Activated gamma-delta T cell (primary cell): ENCODE measurements around the gene EXOSC1.
"Not testable (repeated sequence)": the region's sequence is repeated elsewhere in the genome, so short reads cannot be mapped to it uniquely, and the experiment has no call there.

Experiments
- DNase-seq: peaks from one replicate; lab custom pipeline; 2025; lab: John Stamatoyannopoulos, UW
- total RNA-seq, 2 donors: gene quantifications; one replicate each; lab custom pipeline; 2026; lab: John Stamatoyannopoulos, UW

Gene EXOSC1
- total RNA-seq, result 42.2 to 45.6 reads per million in 2 donors

- peak; percentile 69 for DNase-seq
Measured at GRCh38 chr10:97445722-97446639, at the start of gene EXOSC1, which contains the start of gene ZDHHC16. EXOSC1 (minus strand) TSS chr10:97446006; CDS start chr10:97445985, 21 bp downstream. ZDHHC16 (plus strand) TSS chr10:97446175; CDS start chr10:97451676, 5,501 bp downstream.

DNA sequence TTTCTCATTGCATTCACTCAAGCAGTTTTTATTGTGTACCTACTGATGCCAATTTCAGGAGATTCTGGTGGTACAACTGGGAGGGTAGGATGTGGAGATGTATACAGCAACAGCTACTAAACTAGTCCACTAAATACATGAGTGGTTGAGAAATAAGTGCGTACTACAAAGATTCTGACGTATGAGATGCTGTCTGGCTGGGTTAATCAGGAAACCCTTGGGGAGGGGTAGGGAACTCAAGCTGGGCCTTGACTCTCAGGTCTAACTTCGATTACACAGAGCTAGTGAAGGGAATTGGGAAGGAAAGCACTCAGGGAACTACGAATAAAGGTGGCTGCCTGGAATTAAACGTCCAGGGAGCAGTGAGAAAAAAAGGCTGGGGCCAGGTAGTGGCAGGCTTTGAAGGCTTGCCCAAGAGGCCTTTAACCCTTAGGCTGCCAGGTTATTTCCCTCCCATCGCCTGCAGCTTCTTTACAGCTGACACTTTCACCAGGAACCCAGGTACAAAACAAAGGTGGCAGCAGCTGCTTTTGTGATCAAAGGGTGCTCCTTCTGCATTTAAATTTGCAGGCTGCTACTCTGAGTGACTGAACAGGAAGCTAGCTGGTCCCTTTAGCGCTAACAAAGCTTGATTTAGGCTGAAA lies 49.2 kb upstream of the EXOSC1 start:
- no peak for DNase-seq

GRCh38 chr10:97494151-97494550 lies 48.3 kb upstream of the EXOSC1 start:
- no peak for DNase-seq

DNA sequence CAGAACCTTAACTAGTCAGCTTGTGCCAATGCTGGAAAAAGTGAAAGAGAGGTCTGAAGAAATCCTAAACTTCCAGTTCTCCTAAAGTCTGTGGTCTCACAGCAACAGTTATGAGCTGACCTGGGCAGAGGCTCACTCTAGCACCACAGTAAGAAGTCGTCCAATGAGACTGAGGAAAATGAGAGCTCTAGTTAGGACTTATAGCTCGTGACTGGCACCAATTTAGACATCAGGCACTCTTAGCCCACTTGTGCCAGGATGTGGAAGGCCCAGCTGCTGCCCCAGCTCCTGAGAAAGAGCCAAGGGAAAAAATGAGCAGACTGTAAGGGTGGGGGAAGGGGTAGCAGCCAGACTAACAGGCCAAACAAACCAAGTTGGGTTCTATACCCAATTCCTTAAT lies 44.8 kb upstream of the EXOSC1 start:
- no peak for DNase-seq

- no peak for DNase-seq
Measured at GRCh38 chr10:97485647-97486281, 40.0 kb upstream of the EXOSC1 start.

- no peak for DNase-seq
Measured at GRCh38 chr10:97483921-97484320, 38.1 kb upstream of the EXOSC1 start.

- no peak for DNase-seq
Measured at GRCh38 chr10:97483506-97483905, 37.7 kb upstream of the EXOSC1 start.

GRCh38 chr10:97482381-97482780 lies 36.6 kb upstream of the EXOSC1 start:
- DNase-seq, result no peak

- DNase-seq, result no peak
Measured at GRCh38 chr10:97481071-97481470, 35.3 kb upstream of the EXOSC1 start.

DNA sequence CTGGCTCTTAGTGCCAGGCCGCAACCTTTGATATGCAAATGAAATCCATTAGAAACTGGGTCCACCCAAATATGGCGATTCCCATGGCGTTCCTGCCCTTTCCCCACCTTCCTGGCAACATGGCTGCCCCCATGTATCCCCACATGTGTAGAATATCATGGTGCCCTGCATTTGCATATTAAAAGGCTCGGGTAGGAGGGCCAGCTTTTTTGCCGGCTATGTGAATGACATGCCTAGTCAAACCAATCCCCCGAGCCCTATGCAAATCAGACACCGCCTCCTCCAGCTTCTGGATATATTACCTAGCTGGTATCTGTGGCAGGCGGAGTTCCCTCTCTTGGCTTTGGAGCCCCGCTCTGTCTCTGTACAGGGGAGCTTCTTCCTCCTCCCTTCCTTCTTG lies 34.1 kb upstream of the EXOSC1 start:
- DNase-seq, result no peak

- DNase-seq, result not testable (repeated sequence)
Measured at GRCh38 chr10:97479410-97479809, 33.6 kb upstream of the EXOSC1 start.

DNA sequence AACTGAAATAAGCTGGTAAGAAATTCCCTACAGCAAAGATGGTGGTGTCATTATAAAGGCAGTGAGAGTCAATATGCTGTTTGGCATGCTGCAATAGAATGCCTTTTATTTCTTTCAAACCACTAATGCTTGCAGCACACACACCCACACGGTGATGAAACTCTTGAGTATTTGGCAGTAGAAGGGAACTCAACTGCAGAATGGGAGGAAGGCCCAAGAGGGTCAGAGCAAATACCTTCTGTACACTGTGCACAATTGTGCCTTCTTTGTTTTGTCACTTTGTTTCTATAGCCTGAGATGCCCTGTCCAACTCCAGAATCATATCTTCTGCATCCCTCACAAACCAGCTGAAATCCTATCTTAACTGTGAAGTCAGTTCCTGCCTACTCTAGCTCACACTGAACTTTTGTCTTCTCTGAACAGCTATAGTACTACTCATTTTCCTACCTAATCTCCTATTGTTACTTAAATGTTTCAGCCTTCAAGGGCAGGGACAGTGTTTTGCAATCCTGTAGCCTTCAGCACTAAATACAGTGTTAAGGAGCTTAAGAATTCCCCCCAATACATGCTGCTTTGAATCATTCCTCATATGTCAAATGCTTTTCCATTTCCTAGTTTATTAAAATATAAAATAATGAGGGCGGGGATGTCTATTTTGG lies 30.3 kb upstream of the EXOSC1 start:
- no peak for DNase-seq

- DNase-seq, result no peak
Measured at GRCh38 chr10:97474918-97475317, 29.1 kb upstream of the EXOSC1 start.

DNA sequence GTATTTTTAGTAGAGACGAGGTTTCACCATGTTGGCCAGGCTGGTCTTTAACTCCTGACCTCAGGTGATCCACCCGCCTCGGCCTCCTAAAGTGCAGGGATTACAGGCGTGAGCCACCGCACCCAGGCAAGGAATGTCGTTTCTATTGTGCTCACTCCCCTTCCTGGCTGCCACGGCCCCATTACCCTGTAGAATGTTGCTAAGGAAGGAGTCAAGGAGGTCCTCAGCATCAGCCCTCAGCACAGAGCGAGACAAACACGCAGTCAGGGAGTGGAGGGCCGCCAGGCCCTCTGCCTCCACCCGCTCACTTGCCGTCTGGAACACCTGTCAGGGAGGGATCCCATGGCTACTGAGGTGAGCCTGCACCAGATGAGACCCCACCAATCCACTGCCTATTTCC lies 23.0 kb upstream of the EXOSC1 start:
- not testable (repeated sequence) for DNase-seq

DNA sequence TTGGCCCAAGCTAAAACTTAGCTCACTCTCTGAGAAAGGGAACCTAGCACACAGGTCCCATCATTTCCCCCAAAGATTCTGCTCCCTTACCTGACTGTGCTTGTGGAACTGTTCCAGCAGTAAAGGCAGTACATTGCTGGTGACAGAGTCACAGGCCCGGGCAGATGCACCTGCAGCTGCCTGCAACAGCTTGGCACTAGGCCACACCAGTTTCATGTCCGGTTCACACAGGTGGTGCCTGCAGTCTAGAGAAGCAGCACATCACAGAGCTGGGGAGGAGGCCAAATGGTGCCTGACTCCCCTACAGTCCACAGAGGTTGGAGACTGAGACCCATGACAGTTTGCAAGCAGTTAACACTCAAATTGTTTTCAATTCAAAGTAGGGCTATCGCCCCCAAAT lies 22.4 kb upstream of the EXOSC1 start:
- DNase-seq, result no peak

- no peak for DNase-seq
Measured at GRCh38 chr10:97466755-97467154, 20.9 kb upstream of the EXOSC1 start.

GRCh38 chr10:97465982-97466381 lies 20.2 kb upstream of the EXOSC1 start:
- no peak for DNase-seq

DNA sequence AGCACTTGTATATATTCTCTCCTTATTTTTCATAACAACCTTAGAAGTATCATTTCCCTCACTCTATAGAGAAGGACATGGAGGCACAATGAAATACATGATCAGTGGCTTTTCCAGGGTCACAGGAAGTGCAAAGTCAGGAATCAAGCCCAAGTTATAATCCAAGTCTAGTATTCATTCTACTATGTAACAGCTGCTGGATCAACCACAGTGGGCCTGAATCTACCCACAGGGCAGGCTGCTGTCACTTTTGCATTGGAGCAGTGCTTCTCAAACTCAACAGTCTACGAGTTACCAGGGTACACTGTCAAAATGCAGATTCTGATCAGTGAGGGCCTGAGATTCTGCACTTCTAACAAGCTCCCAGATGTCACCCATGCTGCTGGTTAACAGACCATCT lies 18.4 kb upstream of the EXOSC1 start:
- no peak for DNase-seq

GRCh38 chr10:97463363-97464132 lies 17.7 kb upstream of the EXOSC1 start:
- no peak for DNase-seq

GRCh38 chr10:97462309-97462708 lies 16.5 kb upstream of the EXOSC1 start:
- no peak for DNase-seq

- no peak for DNase-seq
Measured at GRCh38 chr10:97459933-97460332, 14.1 kb upstream of the EXOSC1 start.
